MG63 (cell line): Measurements from ENCODE around the gene GATAD2A. TPM values are rescaled to one million over a fixed set of nuclear protein-coding genes. Genes with fewer than 3 reads are reported as not detected.
A peak's percentile ranks its signal among the peaks of the same experiment; 100 is the strongest.

ENCODE experiments used
- DNase-seq: peaks from one replicate; pipeline ENCODE4 v3.0.0-alpha.2; 2020
- H3K27me3 ChIP-seq: fragments of 250-450 bp; sonication (Bioruptor Pico); 2 replicates; pipeline ENCODE4 v1.5.1; 2020; ENCODE audit warnings: mild to moderate bottlenecking, moderate library complexity
- H3K36me3 ChIP-seq: fragments of 250-450 bp; sonication (Bioruptor Pico); 2 replicates; pipeline ENCODE4 v1.5.1; 2020; ENCODE audit warnings: mild to moderate bottlenecking, moderate library complexity
- H3K4me3 ChIP-seq: fragments of 250-450 bp; sonication (Bioruptor Pico); 2 replicates; pipeline ENCODE4 v1.5.1; 2020; ENCODE audit warnings: mild to moderate bottlenecking, moderate library complexity
- H3K9me3 ChIP-seq: fragments of 250-450 bp; sonication (Bioruptor Pico); 2 replicates; pipeline ENCODE4 v1.5.1; 2020; ENCODE audit warnings: mild to moderate bottlenecking, moderate library complexity
- total RNA-seq: library from RNA; depleted of rRNA; stranded (reverse); fragments of >200 nt; shearing (Covaris generic); gene quantifications from 2 replicates; pipeline ENCODE4 v1.2.3, GENCODE V29; 2014; ENCODE audit warnings: low replicate concordance

Gene GATAD2A
- total RNA-seq, 1 experiment from 2014 or later = 69.1 TPM

DNA sequence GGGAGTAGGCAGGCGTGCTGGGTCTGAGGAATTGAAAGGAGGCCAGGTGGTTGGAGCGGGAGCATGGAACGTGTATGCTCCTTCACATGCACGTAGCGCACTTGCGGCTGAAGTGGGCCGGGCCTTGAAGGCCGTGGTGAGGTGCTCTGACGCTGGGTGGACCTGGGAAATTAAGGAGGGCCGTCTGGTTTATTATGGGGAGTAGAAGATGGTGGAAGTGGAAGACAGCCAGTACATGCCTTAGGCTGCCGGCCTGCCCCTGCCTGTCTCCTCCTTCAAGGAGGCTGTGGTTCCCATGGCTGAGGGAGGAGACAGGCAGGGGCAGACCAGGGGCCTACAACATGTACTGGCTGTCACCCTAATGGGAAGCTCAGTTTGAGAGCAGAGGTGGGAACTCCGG is 23.9 kb downstream of the GATAD2A start:
- Histone ChIP-seq H3K4me3 (no peak overlapping the region), H3K36me3 (peaks cover 44% of the 10 kb centered on the region), H3K27me3 (no peaks in the 10 kb centered on the region), H3K9me3 (no peaks in the 10 kb centered on the region)
- DNase-seq = no peak

GRCh38 chr19:19432732-19433131 is 27.3 kb downstream of the GATAD2A start:
- Histone ChIP-seq H3K4me3 (no peak overlapping the region), H3K27me3 (no peaks in the 10 kb centered on the region), H3K9me3 (no peaks in the 10 kb centered on the region), H3K36me3 (peaks cover 45% of the 10 kb centered on the region)
- DNase-seq = no peak

DNA sequence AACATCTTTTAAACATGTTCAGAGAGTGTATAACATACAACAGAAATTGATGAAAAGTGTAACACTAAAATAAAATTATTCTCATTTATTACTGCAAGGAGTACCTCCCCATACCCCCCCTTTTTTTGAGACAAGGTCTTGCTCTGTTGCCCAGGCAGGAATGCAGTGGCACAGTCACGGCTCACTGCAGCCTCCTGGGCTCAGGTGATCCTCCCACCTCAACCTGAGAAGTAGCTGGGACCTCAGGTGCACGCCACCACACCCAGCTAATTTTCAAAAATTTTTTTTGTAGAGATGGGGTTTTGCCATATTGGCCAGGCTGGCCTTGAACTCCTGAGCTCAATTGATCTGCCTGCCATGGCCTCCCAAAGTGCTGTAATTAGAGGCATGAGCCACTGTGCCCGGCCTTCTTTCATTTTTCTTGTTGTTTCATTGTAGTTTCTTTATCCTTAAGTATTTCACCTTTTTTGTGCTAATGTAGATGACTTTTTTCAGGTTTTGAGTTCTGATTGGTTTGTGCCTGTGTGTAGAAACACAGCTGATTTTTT is 28.3 kb downstream of the GATAD2A start:
- peaks cover 42% of the 10 kb centered on the region for H3K36me3 ChIP-seq
- no peak for DNase-seq
- H3K27me3 ChIP-seq = no peaks in the 10 kb centered on the region
- H3K9me3 ChIP-seq = no peaks in the 10 kb centered on the region
- H3K4me3 ChIP-seq = no peak overlapping the region

DNA sequence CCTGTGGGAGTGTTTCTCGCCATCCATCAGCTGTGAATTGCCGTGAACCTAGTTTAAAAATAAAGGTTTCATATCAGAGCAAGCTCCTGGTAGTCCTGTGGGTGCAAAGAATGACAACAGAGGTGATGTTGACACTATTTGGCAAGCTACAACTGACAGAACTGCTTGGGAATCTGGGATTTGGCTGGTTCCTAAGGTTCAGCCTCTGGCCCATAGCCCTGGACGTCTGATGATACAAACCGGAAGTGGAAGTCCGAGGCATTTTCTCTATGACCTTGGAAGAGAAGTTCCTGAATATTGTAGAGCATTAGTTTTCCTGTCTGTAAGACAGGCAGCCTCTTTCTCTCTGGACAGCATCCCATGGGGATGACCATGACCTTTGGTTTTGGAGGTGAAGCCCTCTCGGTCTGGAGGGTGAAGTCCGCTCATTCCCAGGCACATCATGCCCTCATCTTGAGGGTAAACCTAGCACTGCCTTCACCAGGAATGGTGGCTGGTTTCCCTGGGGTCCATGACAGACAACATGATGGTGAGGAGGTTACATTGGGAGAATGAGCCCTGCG is 29.1 kb downstream of the GATAD2A start:
- Histone ChIP-seq H3K9me3 (no peaks in the 10 kb centered on the region), H3K36me3 (peaks cover 41% of the 10 kb centered on the region), H3K4me3 (no peak overlapping the region), H3K27me3 (no peaks in the 10 kb centered on the region)
- peak; percentile 65 for DNase-seq

DNA sequence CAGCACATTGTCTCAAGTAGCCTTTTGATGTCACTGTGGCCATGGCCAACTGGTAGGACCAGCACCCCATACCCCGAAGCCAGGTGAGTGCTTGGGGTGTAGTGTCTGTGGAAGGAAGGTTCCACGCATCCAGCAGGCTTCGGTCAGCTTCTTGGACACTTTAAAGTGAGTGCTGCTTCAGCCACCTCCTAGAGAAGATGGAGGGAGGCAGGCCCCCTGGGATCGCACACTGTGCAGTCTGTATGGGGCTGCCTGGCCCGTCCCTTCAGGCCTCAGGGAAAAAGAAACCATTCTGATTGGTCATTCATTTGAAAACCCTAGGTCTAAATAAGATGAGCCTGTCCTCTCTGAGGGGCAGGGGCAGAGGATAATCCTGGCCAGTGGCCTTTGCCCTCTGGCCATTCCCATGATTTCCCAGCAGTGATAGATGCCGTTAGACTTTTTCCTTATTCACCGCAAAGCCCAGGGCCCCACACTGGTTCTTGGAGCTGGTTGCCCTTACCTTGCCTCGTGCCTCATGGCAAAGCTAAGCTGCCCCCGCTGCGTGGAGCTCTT is 30.7 kb downstream of the GATAD2A start:
- Histone ChIP-seq H3K27me3 (no peaks in the 10 kb centered on the region), H3K9me3 (no peaks in the 10 kb centered on the region), H3K4me3 (no peak overlapping the region), H3K36me3 (peaks cover 39% of the 10 kb centered on the region)
- DNase-seq = no peak

- Histone ChIP-seq H3K36me3 (peaks cover 43% of the 10 kb centered on the region), H3K27me3 (no peaks in the 10 kb centered on the region), H3K4me3 (no peak overlapping the region), H3K9me3 (no peaks in the 10 kb centered on the region)
- DNase-seq = no peak
These were observed 33.1 kb downstream of the GATAD2A start for GRCh38 chr19:19438366-19439175.

DNA sequence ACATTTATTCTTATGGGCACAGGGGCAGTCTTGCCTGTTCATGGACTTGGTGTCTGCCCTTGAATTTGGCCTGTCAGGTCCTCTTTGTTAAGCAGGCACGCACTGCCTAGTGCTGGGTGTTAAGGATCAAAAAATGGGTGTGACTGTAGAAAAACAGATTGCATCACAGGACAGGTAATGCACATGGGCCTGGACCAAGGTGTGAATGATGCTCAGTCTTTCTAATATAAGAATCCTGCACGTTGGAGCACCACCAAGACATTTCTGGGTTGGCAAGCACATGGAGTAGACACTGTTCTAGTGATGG is 33.7 kb downstream of the GATAD2A start:
- H3K36me3 ChIP-seq = peaks cover 45% of the 10 kb centered on the region
- H3K9me3 ChIP-seq = no peaks in the 10 kb centered on the region
- H3K4me3 ChIP-seq = no peak overlapping the region
- H3K27me3 ChIP-seq = no peaks in the 10 kb centered on the region
- DNase-seq = no peak

GRCh38 chr19:19443283-19443682 is 37.8 kb downstream of the GATAD2A start:
- Histone ChIP-seq H3K9me3 (no peaks in the 10 kb centered on the region), H3K27me3 (no peaks in the 10 kb centered on the region), H3K4me3 (no peak overlapping the region), H3K36me3 (peaks cover 36% of the 10 kb centered on the region)
- DNase-seq = no peak

- H3K4me3 ChIP-seq = no peak overlapping the region
- H3K27me3 ChIP-seq = no peaks in the 10 kb centered on the region
- H3K9me3 ChIP-seq = no peaks in the 10 kb centered on the region
- H3K36me3 ChIP-seq = peaks cover 30% of the 10 kb centered on the region
- DNase-seq = no peak
These were observed 38.6 kb downstream of the GATAD2A start for GRCh38 chr19:19443902-19444680.

DNA sequence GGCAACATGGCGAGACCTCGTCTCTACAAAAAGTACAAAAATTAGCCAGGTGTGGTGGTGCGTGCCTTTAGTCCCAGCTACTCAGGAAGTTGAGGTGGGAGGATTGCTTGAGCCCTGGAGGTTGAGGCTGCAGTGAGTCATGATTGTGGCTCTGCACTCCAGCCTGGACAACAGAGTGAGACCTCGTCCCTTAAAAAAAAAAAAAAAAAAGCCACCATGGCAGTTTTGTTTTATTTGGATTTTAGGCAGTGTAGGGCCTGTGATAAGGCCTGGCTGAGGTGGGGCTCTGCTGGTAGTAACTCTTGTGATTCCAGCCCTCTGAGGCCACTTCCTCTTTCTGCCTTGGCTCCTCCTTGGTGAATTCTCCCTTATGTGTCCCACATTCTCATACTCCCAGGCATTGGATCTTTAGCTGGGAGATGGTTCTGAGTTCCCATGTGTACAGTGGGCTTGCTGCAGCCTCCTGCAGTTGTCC is 39.2 kb downstream of the GATAD2A start:
- H3K9me3 ChIP-seq = no peaks in the 10 kb centered on the region
- no peak overlapping the region for H3K4me3 ChIP-seq
- H3K36me3 ChIP-seq = peaks cover 30% of the 10 kb centered on the region
- DNase-seq = peak; percentile 35
- H3K27me3 ChIP-seq = no peaks in the 10 kb centered on the region

DNA sequence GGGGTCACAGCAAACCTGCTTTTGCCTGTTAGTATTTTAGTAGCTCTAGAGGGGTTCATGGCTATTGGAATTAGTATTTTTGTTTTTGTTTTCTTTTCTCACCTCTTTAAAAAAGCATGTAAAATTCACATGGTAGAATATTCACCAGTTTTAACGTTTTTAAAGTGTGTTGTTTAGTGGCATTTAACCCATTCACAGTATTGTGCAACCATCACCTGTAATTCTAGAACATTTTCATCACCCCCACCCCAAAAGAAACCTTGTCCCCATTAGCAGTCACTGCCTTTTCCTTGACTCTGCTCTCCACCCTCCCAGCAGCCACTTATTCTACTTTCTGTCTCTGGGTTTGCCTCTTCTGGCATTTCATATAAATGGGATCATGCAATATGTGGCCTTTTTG is 39.8 kb downstream of the GATAD2A start:
- DNase-seq = no peak
- Histone ChIP-seq H3K27me3 (no peaks in the 10 kb centered on the region), H3K36me3 (peaks cover 30% of the 10 kb centered on the region), H3K9me3 (no peaks in the 10 kb centered on the region), H3K4me3 (no peak overlapping the region)

GRCh38 chr19:19445911-19446361 is 40.5 kb downstream of the GATAD2A start:
- Histone ChIP-seq H3K36me3 (peaks cover 30% of the 10 kb centered on the region), H3K9me3 (no peaks in the 10 kb centered on the region), H3K4me3 (no peak overlapping the region), H3K27me3 (no peaks in the 10 kb centered on the region)
- DNase-seq = no peak

- no peak for DNase-seq
- Histone ChIP-seq H3K4me3 (no peak overlapping the region), H3K27me3 (no peaks in the 10 kb centered on the region), H3K36me3 (peaks cover 28% of the 10 kb centered on the region), H3K9me3 (no peaks in the 10 kb centered on the region)
These were observed 41.4 kb downstream of the GATAD2A start for GRCh38 chr19:19446655-19447437.

GRCh38 chr19:19447536-19448237 is 42.2 kb downstream of the GATAD2A start:
- Histone ChIP-seq H3K4me3 (no peak overlapping the region), H3K36me3 (peaks cover 27% of the 10 kb centered on the region), H3K27me3 (no peaks in the 10 kb centered on the region), H3K9me3 (no peaks in the 10 kb centered on the region)
- no peak for DNase-seq

DNA sequence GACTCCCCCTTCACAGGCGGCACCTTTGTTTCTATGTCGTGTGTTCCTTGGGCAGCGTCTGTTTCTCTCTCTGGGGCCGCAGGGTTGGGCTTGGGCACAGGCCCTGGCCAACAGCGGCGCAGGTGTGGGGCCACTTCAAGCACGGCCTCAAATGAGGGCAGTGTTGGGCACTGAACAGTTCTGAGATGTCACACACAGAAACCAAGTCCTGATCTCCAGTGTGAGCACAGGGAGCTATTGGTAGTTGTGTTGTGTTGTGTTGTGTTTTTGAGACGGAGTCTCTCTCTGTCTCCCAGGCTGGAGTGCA is 42.7 kb downstream of the GATAD2A start:
- Histone ChIP-seq H3K27me3 (no peaks in the 10 kb centered on the region), H3K9me3 (no peaks in the 10 kb centered on the region), H3K4me3 (no peak overlapping the region), H3K36me3 (peaks cover 22% of the 10 kb centered on the region)
- no peak for DNase-seq
